Upper lobe of right lung (tissue), 1 donor: ENCODE measurements around the gene BMP4. TPM values are rescaled to one million over a fixed set of nuclear protein-coding genes. Genes with fewer than 3 reads are reported as not detected.
A peak's percentile ranks its signal among the peaks of the same experiment; 100 is the strongest.

Experiments used
- ATAC-seq: fragments of 200-7000 bp; cut with Tn5 transposase; one replicate; pipeline ENCODE4 v1.9.1; 2020; ENCODE audit warnings: mild to moderate bottlenecking, moderate library complexity
- DNase-seq: peaks from one replicate; pipeline ENCODE4 v3.0.0-alpha.2; 2020
- H3K27ac ChIP-seq: fragments of 200-600 bp; one replicate; pipeline ENCODE4 v1.8.0; 2022
- H3K27me3 ChIP-seq: fragments of 200-600 bp; one replicate; pipeline ENCODE4 v1.8.0; 2022; ENCODE audit warnings: mild to moderate bottlenecking
- H3K36me3 ChIP-seq: fragments of 200-600 bp; one replicate; pipeline ENCODE4 v1.8.0; 2022
- H3K4me1 ChIP-seq: fragments of 200-600 bp; one replicate; pipeline ENCODE4 v1.8.0; 2022
- H3K4me3 ChIP-seq: fragments of 200-600 bp; one replicate; pipeline ENCODE4 v1.8.0; 2022; ENCODE audit warnings: mild to moderate bottlenecking
- H3K9me3 ChIP-seq: fragments of 200-600 bp; one replicate; pipeline ENCODE4 v1.8.0; 2022
- intact Hi-C: fragments of 100-400 bp; cut with DNase I; formaldehyde crosslinking; loops from one replicate; pipeline ENCODE4 v1.11.0; 2022
- long read RNA-seq: library from polyadenylated mRNA; unstranded; transcript quantifications from one replicate; pipeline ENCODE4 v2.0.0, GENCODE V29; 2021
- total RNA-seq: library from RNA; stranded (reverse); fragmentation: NEBNext Ultra II Directional; extraction: Animal tissue kit (Norgen Biotek cat#: 25700); gene quantifications from one replicate; pipeline ENCODE4 v1.2.1, GENCODE V29; 2021
- TF ChIP-seq, protein P1 (sequence below): fragments of 200-600 bp; IDR thresholded peaks from one replicate; pipeline ENCODE4 v1.8.0; 2022; ENCODE audit warnings: antibody characterized with exemption
- donor health status: DM: no; HTN: yes; CAD: no; lungs with severe emphysema.

Gene BMP4
- total RNA-seq, result 12.3 TPM
- long read RNA-seq, transcript BMP4-201 (4 exons, 1,917 nt), result major isoform, 8 of 16 reads
- long read RNA-seq, partial matches to known transcripts, result 1 of 16 reads
- long read RNA-seq, other reads (novel, unspliced or antisense), result 4 of 16 reads

DNA sequence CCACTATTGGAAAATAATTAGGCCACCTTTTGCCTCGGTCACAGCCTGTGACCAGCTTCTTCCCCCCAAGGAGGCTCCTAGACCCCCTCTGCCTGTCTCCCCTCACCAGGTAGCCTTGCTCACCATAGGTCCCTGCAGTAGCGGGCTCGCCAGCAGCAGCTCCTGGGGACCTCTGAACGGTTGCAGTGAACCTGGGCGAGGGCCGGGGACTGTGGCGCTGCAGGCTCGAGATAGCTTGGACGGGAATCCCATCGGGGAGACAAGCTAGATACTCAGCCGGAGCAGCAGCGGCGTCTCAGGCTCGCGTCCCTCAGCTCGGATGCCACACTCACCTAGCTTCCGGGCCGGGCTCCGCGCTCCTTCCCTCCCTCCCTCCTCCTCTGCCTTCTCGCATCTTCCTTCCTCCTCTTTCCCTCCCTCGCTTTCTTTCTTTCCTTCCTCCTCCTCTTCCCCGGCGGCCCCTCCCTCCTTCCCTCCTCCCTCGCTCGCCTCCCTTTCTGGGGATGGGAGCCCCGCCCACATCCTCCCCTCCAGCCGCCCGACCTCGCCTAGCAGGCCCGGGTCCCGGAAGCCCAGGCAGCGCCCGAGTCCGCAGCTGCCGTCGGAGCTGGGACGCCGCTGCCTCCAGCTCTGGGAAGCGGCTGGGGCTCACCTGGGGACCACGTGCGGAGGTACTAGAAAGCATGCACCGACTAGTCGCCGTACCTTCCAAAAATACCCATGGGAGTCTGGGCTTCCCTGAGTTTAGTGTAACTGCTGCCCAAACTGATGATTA is at the start of gene BMP4:
TSS of gene BMP4 (minus strand) at position 399 of the 775 bp plus-strand sequence. CDS start 4,603 bp downstream, outside the sequence.
- Histone ChIP-seq H3K27ac (peak within 1 kb of the TSS; percentile 89), H3K4me1 (peaks cover 4% of the 10 kb centered on the region), H3K36me3 (no peaks in the 10 kb centered on the region), H3K4me3 (peak within 1 kb of the TSS; percentile 70), H3K9me3 (no peaks in the 10 kb centered on the region), H3K27me3 (peaks cover 17% of the 10 kb centered on the region)
- ATAC-seq (peak; percentile 67), DNase-seq (peak; percentile 90)
- intact Hi-C loops, result no loop called here
- TF ChIP-seq, protein P1, sequence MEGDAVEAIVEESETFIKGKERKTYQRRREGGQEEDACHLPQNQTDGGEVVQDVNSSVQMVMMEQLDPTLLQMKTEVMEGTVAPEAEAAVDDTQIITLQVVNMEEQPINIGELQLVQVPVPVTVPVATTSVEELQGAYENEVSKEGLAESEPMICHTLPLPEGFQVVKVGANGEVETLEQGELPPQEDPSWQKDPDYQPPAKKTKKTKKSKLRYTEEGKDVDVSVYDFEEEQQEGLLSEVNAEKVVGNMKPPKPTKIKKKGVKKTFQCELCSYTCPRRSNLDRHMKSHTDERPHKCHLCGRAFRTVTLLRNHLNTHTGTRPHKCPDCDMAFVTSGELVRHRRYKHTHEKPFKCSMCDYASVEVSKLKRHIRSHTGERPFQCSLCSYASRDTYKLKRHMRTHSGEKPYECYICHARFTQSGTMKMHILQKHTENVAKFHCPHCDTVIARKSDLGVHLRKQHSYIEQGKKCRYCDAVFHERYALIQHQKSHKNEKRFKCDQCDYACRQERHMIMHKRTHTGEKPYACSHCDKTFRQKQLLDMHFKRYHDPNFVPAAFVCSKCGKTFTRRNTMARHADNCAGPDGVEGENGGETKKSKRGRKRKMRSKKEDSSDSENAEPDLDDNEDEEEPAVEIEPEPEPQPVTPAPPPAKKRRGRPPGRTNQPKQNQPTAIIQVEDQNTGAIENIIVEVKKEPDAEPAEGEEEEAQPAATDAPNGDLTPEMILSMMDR, result no peak

DNA sequence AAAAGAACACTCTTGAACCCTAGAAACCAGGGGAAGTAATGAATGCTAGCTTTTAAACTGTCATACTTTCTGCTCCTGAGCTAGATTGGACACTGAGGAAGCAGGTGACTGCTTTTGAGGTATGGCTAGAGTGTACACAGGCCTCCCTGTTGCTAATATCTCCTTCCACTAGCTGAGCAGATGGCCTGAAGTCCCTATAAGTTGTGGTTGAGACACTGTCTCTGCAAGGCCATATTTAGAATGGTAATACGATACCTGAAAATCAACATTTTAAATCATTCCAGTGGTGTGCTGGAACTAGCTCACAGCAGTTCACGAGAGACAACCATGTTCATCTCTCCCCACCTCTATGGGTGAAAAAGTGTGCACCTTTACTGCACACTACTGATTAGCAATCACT is 46.4 kb upstream of the BMP4 start:
- no peak for DNase-seq
- TF ChIP-seq, protein P1, result no peak
- Histone ChIP-seq H3K27ac (no peak overlapping the region), H3K4me1 (no peaks in the 10 kb centered on the region), H3K9me3 (no peaks in the 10 kb centered on the region), H3K36me3 (no peaks in the 10 kb centered on the region), H3K4me3 (no peak overlapping the region), H3K27me3 (no peaks in the 10 kb centered on the region)
- intact Hi-C loops, result no loop called here
- ATAC-seq, result no peak

DNA sequence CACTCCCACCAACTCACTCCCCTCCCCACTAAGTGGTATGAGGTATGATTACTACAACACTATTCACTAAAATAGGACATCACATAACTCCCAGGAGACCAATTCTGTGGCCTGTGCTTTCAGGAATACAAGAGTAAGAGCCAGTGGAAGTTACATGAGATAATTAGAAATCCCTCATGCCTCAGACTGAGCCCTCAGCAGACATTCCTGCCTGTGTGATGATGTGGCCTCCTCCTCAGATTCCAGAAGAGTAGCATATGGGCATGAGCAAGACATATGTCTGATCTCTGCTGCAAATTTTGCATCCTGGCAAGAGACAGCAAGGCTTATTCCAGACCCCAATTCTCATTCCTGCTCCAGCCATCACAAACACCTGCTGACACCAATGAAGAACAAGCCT is 46.0 kb upstream of the BMP4 start:
- Histone ChIP-seq H3K4me3 (no peak overlapping the region), H3K27me3 (no peaks in the 10 kb centered on the region), H3K9me3 (no peaks in the 10 kb centered on the region), H3K4me1 (no peaks in the 10 kb centered on the region), H3K36me3 (no peaks in the 10 kb centered on the region), H3K27ac (no peak overlapping the region)
- DNase-seq, result no peak
- TF ChIP-seq, protein P1, result no peak
- ATAC-seq, result no peak
- intact Hi-C loops, result no loop called here

DNA sequence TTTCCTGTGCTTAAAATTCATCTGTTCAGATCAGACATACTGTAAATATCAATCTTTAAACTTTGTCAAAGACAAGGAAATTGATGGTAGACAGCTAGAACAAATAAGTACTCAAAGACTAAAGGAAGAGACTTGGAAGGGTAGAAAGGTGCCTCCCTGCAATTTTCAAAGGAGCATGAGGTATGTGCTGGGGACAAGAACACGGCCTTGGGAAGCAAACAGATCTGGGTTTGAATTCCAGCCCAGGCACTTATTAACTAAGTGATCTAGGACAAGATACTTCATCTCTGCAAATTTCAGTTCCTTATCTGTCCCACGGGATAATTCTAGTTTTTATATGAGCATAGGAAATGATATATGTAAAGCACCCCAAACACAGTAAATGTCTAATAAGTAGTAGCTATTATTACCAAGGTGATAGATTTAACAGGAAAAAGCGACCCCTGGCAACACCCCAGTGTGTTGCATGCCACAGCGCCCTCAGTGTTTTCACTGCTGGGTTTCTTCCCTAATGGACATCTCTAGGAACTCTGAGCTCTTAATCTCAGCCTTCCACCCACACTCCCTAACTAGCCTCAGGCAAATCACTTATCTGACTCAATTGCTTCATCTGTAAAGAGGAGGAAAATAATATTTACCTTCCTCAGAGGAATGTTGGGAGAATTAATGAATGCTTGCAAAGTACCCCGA is 44.7 kb upstream of the BMP4 start:
- Histone ChIP-seq H3K27me3 (no peaks in the 10 kb centered on the region), H3K36me3 (no peaks in the 10 kb centered on the region), H3K4me3 (no peak overlapping the region), H3K9me3 (no peaks in the 10 kb centered on the region), H3K27ac (no peak overlapping the region), H3K4me1 (no peaks in the 10 kb centered on the region)
- TF ChIP-seq, protein P1, result no peak
- intact Hi-C loops, result no loop called here
- ATAC-seq, result no peak
- DNase-seq, result no peak

DNA sequence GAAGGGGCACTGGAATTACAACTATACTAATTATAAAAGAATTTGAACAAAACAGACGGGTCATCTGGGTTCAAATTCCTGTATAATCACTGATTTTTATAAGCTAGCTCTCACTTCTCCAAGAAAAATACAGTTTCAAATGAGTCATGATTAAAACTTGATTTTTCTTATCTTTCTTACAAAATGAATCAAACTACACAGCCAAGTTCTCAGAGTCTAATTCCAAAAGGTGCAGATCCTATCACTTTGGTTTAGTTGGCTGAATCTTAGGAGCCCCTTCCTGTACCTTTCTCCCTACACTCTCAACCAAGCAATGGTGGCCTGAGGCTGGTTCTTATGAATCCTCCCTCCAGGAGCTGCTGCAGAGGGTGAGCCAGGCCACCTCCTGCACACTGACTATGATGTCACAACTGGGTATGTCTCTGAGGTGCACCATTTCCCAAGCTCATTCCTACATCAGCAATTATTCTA is 43.8 kb upstream of the BMP4 start:
- intact Hi-C loops, result no loop called here
- H3K9me3 ChIP-seq, result no peaks in the 10 kb centered on the region
- DNase-seq, result no peak

More for the DNA sequence above, 43.8 kb upstream of the BMP4 start:
- H3K4me3 ChIP-seq, result no peak overlapping the region
- no peaks in the 10 kb centered on the region for H3K4me1 ChIP-seq
- H3K27ac ChIP-seq, result no peak overlapping the region
- TF ChIP-seq, protein P1, result no peak
- H3K36me3 ChIP-seq, result no peaks in the 10 kb centered on the region
- H3K27me3 ChIP-seq, result no peaks in the 10 kb centered on the region
- ATAC-seq, result no peak
